T-helper 22 cell (primary cell): ENCODE results near the gene RIBC1.
"Not testable (repeated sequence)": the region's sequence is repeated elsewhere in the genome, so short reads cannot be mapped to it uniquely, and the experiment has no call there.

ENCODE experiments used
- DNase-seq: peaks from one replicate; pipeline ENCODE4 v3.0.0-alpha.2; 2020; ENCODE audit warnings: low read depth

RIBC1 gene

DNA sequence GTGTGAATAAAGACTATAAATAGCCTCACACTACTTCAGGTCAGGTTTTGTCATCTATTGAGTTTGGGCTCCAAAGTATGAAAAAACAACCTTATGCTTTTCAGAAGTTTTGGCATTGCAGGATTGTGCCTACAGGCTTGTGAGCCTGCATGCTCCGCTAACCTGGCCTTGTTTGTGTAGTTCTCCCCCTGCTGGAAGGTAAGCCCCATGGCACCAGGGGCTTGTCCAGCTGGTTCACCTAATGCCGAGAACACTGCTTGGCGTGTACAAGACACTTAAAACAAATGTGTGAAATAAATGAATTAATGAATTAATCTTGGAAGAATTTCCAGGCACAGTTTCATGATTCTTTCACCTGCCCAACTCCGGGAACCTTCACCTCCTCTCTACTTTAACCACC is 13.3 kb downstream of the RIBC1 start:
- peak; percentile 39 for DNase-seq

DNA sequence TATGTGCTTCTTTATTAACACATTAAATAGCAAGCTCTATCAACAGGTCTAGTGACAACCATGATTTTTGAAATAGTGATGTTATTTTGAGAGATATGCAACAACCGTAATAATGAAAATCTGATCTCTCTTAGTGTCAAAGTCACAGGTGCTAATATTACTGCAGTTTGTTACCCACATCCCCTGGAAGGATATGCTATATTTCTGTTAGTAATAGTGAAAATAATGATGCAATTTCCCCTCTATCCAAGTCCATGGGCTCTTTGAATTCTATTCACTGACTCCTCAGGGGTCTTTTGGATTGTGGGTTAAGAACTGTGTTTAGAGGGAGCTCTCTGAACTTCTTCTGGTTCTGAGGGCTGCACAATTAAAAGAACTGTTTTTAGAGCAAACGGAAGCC is 14.5 kb downstream of the RIBC1 start:
- DNase-seq = no peak

DNA sequence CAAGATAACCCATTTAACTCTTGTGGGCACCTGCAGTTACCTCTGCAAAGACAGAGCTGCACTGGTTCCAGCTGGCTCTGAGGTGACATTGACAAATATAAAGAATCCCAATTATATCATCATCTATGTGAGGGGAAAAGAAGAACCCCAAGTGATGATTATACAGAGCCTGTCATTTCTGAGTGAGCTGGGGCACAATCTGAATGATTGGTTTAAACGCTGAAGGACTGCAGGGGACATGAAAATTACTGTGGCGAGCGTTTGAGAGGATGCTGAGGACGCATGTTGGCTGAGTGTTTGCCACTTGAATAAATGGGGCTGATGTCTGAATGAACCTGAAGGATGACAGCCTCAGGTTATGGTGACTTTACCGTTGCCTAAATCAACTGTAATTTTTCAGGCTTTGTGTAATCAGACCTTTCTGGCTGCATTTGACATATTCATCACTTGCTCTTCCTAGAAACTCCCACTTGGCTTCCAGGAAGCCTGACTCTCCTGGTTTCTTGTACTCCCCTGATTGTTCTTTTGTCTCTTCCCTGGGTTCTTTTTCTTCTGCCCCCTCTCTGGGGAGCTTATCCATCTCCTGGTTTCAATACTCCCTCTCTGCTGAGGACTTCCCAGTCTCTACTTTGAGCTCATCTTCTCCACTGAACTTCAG is 15.6 kb downstream of the RIBC1 start:
- DNase-seq = no peak

DNA sequence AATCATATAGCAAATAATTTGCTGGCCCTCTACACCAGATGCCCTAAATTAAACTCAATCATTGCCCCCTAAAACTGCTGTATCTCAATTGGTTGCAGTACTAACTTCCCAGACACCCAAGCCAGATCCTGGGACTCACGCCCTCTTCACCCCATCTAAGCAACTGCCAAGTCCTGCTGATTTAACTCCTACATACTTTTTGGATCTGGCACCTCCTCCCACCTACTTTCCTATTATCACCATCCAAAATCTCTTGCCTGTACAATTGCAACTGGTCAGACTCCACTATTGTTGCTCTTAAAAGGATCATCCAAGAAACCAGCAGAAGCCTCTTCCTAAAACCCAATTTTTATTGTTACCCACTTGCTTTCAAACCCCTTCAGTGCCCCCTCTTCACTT is 16.2 kb downstream of the RIBC1 start:
- no peak for DNase-seq

DNA sequence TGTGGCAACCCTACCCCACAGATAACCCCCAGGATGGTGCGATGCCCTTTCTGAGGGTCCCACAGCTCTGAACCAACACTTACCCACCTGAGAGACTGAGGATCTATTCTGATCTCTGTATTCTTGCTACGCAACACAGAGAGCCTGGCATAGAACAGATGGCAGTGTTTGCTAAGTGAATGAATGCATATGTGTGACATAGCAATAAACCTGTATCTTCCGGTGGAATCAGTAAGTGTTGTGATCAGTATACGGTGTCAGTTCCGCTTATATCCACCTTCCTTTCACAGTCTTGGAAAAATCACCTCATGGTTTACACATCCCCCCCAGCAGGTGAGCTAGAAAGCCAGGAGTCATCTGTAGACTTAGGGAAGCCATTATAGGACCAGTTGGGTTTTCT is 17.4 kb downstream of the RIBC1 start:
- DNase-seq = no peak

DNA sequence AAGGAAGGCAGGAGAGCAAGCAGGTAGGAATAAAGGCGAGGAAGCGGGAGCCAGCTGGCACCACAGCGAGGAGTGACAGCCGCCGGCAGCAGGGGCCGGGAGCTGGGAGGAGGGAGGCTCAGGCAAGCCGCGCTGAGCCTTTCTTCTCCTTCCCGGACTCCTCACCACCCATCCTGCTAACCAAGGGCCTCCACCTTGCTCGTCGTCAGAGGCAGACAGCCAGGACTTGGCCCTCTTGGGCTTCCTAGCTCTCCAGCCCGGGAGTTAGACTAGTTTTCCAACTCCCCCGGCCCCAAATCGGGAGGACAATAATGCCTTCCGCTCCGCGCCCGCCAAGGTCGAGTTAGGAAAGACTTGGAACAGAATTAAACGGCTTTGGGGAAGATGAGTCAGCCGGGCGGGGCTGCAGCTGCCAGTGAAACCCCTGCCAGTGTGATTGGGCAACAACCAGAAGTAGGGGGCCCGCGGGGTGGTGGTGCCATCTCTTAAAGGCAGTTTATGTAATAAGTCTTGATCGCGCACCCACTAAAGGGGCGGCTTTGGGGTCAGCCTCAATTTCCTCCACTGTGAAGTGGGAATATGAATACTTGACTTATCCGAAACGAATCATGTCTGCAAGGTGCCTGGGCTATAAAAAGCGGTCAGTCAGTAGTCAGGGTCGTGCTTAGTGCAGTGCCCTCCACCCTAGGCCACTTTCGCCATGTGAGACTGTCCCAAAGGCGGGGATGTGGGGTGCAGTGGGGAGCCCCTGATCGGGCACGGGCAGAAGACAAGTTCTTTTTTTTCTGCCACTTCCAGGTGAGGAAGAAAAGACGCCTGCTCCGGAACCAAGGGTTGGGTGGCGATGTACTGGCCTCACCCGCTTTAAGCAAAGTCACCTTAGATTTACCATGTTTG is 18.2 kb downstream of the RIBC1 start:
- DNase-seq = no peak

DNA sequence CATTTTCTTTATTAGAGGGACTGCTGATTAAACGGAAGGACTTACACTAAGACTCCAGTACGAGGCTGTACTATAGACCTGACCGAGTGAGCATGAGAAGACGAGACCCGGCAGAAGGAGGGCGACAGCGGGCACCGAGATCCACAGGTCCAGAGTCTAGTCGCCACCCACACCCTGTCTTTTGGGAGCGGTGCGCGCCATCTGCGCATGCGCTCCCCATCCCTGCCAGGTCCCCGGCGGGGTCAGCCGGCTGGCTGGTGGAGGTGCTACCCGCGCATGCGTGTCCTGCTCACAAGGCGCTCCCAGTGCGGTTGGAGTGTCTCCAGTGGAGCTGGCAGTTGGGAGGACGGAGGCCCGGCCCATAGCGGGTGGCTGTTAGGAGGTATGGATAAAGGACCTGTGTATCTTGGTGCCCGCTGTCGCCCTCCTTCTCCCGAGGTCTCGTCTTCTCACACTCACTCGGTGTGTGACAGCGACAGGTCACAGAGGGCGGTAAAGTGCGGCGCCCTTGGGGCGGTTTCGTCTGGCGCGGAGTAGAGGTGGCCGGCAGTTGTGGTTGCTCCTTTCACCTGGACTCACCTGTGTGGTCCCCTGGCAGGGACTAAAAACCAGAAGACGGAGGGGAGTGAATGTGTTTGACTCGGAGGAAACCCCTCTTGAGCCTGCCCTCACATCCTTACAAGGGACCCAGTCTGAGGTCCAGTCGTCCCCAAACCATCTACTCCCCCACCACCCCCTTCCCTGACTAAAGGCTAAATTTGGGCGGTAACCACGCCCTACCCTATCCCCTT is 19.1 kb downstream of the RIBC1 start:
- DNase-seq = peak; percentile 59

DNA sequence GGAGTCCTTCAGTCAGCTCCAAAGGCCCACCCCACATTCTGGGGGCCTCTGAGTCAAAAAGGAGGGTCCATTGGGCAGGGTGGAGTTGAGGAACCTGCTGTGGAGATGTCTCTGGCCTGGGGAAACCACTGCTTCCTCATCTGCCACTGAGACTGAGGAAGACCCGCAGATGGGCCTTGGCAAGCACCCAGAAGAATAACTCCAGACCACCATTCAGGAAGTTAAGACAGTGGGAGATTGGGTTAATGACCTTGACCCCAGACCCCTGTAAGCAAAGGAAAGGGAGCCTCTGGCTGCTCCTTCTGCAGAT is 19.6 kb downstream of the RIBC1 start:
- DNase-seq = no peak

DNA sequence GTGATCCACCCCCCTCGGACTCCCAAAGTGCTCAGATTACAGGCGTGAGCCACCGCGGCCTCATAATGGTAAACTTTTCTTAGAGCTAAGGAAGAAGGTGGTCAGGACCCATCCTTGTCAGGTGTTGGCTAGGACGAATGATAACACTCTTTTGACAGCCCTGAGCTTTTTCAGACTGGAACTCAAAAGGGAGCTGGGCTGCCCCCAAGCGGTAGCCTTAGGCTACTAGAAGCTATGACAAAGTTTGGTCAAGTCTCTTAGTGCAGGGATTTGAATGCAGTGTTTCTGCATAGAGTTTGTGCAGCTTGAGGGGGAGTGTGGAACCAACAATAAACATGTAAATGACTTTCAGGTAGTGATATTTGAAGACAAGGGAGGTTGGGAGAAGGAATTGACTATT is 23.3 kb downstream of the RIBC1 start:
- no peak for DNase-seq

DNA sequence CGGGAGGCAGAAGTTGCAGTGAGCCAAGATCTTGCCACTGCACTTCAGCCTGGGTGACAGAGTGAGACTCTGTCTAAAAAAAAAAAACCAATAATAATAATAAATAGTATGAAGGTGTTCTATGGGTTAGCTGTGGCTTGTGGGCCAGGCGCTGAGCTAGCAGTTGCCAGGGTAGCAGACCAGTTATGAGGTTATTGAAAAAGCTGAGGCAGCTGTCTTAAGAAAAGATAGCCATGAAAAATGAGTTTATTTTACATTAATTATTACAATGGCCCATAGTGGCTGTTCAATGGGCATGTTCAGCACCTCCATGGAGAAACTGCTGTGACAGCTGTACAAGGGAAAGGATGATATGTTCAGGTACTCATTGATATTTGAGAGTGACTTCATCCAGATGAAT is 24.8 kb downstream of the RIBC1 start:
- DNase-seq = no peak

DNA sequence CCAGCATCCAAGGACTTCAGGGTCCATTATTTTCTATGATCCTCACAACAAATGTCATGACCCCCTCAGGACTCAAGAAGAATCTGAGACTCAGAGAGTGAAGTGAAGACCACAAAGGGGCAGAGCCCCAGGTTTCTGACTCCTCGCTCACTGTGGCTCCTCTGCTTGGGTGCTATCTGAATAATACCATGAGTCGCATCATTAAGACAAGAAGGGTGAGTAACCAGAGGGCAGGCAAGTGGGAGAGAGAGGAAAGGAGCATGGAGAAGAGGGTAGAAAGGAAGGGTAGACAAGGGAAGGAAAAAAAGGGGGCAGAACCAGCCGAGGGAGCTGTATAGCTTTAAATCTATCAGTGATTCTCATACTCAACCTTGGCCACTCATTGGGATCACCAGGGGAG is 27.0 kb downstream of the RIBC1 start:
- DNase-seq = no peak

DNA sequence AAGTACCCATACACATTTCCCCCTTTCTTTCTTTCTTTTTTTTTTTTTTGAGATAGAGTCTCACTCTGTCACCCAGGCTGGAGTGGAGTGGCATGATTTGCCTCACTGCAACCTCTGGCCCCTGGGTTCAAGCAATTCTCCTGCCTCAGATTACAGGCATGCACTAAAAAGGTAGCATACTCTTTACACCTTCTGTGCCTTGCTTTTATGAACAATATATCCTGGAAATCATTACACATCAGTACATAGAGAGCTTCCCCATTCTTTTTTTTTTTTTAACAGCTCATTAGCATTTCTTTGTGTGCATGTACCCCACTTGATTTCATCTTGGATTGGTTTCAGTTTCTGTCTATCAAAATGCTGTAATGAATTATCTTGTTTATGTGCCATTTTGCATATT is 30.1 kb downstream of the RIBC1 start:
- no peak for DNase-seq

DNA sequence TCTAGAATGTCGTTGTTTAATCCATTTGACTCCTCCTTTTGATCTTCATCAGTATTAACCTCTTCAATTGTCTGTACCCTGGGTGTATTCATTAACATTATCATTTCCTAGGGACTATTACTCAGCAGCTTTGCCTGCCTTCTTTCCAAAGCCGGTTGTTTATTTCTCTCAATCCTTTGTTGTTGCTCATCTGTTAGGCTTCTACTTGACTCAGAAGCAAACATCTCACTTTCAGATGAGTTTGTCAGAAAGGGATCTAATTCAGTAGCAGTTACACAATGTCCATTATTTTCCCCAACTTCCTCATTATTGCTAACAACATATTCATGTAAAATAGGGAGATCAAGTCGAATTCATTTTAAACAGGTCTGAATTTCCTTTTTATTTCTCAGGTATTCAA is 33.6 kb downstream of the RIBC1 start:
- DNase-seq = no peak

DNA sequence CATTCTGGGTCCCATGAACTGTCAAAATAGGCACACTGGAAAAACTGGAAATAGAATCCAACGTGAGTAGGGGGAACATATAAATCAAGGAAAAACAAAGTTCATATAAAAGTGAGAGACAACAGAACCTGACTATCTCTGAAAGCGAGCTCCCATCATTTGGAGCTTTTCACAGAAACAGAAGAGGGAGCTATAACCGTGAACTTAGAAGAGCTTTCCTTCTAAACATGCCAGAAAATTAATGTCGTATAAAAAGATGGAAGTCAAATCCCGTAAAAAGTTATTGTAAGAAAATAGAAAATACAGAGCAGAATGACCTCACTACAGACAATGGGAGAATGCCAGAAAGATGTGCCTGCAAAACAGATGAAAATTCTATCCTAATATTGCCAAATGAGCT is 35.4 kb downstream of the RIBC1 start:
- no peak for DNase-seq

DNA sequence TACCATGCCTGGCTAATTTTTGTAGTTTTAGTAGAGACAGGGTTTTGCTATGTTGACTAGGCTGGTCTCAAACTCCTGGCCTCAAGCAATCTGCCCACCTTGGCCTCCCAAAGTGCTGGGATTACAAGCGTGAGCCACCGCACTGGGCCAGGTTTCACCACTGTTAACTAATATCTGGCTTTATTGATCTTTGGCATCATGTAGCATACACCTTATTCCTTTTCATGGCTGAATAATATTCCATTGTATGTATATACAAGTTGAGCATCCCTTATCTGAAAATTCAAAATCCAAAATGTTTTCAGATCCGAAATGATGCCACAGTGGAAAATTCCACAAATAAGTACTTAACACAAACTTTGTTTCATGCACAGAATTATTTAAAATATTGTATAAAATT is 46.0 kb downstream of the RIBC1 start:
- not testable (repeated sequence) for DNase-seq

DNA sequence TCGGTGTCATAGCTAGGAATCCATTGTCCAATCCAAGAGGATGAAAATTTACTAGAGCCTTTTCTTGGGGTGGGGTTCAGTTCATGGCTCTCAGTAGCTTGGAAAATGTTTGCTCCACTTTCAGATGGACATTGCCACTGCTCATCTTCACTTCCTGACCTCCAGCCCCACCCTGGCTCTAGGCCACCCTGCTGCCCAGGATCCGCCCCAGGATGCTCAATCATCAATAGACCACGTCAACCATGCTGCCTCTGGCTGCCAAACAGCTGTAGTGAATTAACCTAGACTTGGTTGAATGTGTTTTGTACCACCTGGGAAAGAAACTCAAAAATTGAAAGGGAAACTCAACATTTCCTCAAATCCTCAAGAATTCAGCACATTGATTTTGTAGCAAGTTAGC is 48.7 kb downstream of the RIBC1 start:
- no peak for DNase-seq

DNA sequence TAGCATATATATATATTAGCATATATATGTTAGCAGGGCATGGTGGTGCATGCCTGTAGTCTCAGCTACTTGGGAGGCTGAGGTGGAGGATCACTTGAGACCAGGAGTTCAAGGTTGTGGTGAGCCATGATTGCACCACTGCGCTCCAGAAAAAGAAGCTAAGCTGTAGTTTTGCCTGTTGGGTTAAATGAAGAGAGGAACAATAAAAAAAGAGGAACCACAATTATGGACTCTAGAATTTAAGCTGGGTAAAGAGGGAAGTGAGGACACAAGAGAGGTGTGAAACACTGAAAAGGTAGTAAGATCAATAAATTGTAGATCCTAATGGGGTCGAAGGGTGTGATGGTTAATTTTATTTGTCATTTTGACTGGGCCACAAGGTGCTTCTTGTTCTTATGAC is 52.0 kb downstream of the RIBC1 start:
- no peak for DNase-seq

DNA sequence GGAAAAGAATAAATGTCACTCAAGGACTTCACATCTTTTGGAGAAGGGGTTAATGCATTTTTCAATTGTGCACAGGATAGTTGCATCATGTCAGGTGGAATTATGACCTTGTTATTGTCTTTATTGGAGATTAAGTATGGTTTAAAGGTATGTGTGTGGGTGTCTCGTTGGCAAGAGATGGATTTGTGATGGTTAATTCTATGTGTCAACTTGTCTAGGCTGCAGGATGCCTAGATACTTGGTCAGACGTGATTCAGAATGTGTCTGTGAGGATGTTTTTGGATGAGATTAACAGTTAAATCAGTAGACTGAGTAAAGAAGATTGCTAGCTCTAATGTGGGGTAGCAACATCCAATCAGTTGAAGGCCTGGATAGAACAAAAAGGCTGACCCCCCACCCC is 53.7 kb downstream of the RIBC1 start:
- DNase-seq = no peak

DNA sequence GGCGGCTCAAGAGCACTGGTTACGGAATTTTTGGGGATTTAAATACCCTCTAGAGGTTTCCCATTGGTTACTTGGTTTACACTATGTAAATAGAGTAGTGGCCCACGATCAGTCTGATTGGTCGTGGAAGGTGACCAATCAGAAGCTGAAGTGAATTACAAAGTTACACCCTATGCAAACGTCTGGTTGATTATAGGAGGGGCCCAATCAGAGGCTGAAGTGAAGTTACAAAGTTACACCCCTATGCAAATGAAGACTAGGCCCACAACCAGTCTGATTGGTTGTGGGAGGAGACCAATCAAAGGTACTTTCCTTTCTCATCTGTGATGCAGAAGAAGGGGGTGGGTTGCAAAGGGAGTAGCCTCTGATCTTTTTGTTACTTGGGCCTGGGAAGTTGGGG is 56.6 kb downstream of the RIBC1 start:
- no peak for DNase-seq
